Vagina (tissue), 2 donors: ENCODE data around the gene PATE3. TPM values are rescaled to one million over a fixed set of nuclear protein-coding genes. Genes with fewer than 3 reads are reported as not detected.

Source experiments
- DNase-seq, 2 donors: peaks; one replicate each; pipeline ENCODE4 v3.0.0-alpha.2; 2017; ENCODE audit errors: extremely low spot score in 2 of 2
- H3K27ac ChIP-seq: fragments of 200-600 bp; sonication (generic); one replicate; pipeline ENCODE4 v1.5.1; 2019
- H3K27me3 ChIP-seq: fragments of 200-600 bp; sonication (generic); one replicate; pipeline ENCODE4 v1.5.1; 2019
- H3K36me3 ChIP-seq, 2 donors: fragments of 200-600 bp; sonication (generic); one replicate each; pipeline ENCODE4 v1.5.1; 2017 to 2019
- H3K4me1 ChIP-seq: fragments of 200-600 bp; sonication (generic); one replicate; pipeline ENCODE4 v1.5.1; 2019
- H3K4me3 ChIP-seq, 2 donors: fragments of 200-600 bp; sonication (generic); 1 replicate in 1 of 2; 2 replicates in 1 of 2; pipeline ENCODE4 v1.5.1; 2016 to 2019
- H3K9me3 ChIP-seq: fragments of 200-600 bp; sonication (generic); one replicate; pipeline ENCODE4 v1.5.1; 2019
- POLR2A ChIP-seq, 2 donors: fragments of 450-650 bp; IDR thresholded peaks; one replicate each; pipeline ENCODE4 v1.6.1; 2017; ENCODE audit warnings: antibody characterized with exemption in 2 of 2, mild to moderate bottlenecking in 2 of 2, moderate library complexity in 2 of 2
- POLR2AphosphoS5 ChIP-seq, 2 donors: sonication (generic); formaldehyde crosslinking; IDR thresholded peaks; one replicate each; pipeline ENCODE4 v1.9.0; 2017; ENCODE audit warnings: antibody characterized with exemption in 2 of 2, mild to moderate bottlenecking in 2 of 2, low read depth in 1 of 2; ENCODE audit not compliant: insufficient read depth in 1 of 2
- intact Hi-C: fragments of 100-400 bp; cut with DNase I; formaldehyde crosslinking; loops from one replicate; pipeline ENCODE4 v1.15.1; 2023
- total RNA-seq: library from RNA; depleted of rRNA; stranded (reverse); fragments of >200 nt; gene quantifications from one replicate; pipeline ENCODE4 v1.2.3, GENCODE V29; 2016
- TF ChIP-seq, protein P1 (sequence below), 3 experiments: fragments of 450-650 bp in 2 of 3; fragments of 200-600 bp in 1 of 3; sonication (generic) in 1 of 3; IDR thresholded peaks; one replicate each; pipeline ENCODE4 v1.5.1; 2017 to 2019; ENCODE audit warnings: antibody characterized with exemption in 3 of 3, mild to moderate bottlenecking in 2 of 3, moderate library complexity in 2 of 3

PATE3 gene, protein sequence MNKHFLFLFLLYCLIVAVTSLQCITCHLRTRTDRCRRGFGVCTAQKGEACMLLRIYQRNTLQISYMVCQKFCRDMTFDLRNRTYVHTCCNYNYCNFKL
- not detected for total RNA-seq

DNA sequence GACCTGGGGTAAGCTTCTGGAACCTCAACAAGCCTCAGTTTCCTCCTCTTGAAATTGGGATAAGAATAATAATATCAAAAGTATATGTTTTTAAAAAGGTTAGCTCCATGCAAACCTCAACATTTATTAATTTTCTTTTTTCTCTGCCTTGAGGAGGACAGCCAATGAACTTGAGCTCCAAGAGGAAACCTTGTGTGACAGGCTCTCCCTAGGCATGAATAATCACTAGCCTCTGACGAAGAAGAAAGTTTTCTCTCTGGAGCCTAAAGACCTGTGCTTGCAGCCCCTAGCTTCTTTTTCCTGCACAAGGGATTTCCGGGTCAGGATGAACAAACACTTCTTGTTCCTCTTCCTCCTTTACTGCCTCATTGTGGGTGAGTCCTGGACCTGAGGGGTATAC lies at the start of gene PATE3:
TSS of gene PATE3 (plus strand) at position 301 of the 400 bp plus-strand sequence. CDS start at position 326, 25 bp downstream.
- no peak for TF ChIP-seq POLR2A (IDR thresholded peaks at IDR 0.05)
- TF ChIP-seq, protein P1, sequence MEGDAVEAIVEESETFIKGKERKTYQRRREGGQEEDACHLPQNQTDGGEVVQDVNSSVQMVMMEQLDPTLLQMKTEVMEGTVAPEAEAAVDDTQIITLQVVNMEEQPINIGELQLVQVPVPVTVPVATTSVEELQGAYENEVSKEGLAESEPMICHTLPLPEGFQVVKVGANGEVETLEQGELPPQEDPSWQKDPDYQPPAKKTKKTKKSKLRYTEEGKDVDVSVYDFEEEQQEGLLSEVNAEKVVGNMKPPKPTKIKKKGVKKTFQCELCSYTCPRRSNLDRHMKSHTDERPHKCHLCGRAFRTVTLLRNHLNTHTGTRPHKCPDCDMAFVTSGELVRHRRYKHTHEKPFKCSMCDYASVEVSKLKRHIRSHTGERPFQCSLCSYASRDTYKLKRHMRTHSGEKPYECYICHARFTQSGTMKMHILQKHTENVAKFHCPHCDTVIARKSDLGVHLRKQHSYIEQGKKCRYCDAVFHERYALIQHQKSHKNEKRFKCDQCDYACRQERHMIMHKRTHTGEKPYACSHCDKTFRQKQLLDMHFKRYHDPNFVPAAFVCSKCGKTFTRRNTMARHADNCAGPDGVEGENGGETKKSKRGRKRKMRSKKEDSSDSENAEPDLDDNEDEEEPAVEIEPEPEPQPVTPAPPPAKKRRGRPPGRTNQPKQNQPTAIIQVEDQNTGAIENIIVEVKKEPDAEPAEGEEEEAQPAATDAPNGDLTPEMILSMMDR (IDR thresholded peaks at IDR 0.05): no peak
- no peak for TF ChIP-seq POLR2AphosphoS5 (IDR thresholded peaks at IDR 0.05; ENCODE audit: insufficient read depth in 1 of 2, low read depth in 1 of 2)
- H3K9me3 ChIP-seq: no peaks in the 10 kb centered on the region
- no peak for DNase-seq
- intact Hi-C loops: no loop called here
- no peaks in the 10 kb centered on the region for H3K36me3 ChIP-seq
- no peaks in the 10 kb centered on the region for H3K4me1 ChIP-seq
- H3K27me3 ChIP-seq: no peaks in the 10 kb centered on the region
- no peak within 1 kb of the TSS for H3K4me3 ChIP-seq
- no peak within 1 kb of the TSS for H3K27ac ChIP-seq

DNA sequence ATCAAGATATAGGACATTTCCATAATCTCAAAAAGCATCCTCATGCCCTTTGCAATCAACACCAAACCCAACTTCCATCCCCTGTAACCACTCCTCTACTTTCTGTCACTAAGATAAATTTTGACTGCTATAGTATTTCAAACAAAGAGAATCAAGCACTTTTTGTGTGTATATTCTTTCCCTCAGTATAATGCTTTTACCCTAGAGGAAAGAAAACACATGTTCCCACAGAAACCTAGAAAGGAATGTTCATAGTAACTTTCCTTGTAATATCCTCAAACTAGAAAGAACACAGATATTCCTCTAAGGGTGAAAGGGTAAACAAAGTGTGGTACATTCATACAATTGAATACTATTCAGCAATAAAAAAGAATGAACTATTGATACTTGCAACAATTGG lies 47.3 kb upstream of the PATE3 start:
- no peaks in the 10 kb centered on the region for H3K9me3 ChIP-seq
- no peaks in the 10 kb centered on the region for H3K4me1 ChIP-seq
- no peak overlapping the region for H3K27ac ChIP-seq
- TF ChIP-seq POLR2A (IDR thresholded peaks at IDR 0.05): no peak
- intact Hi-C loops: no loop called here
- no peaks in the 10 kb centered on the region for H3K27me3 ChIP-seq
- no peak overlapping the region for H3K4me3 ChIP-seq
- H3K36me3 ChIP-seq: no peaks in the 10 kb centered on the region
- DNase-seq: no peak

DNA sequence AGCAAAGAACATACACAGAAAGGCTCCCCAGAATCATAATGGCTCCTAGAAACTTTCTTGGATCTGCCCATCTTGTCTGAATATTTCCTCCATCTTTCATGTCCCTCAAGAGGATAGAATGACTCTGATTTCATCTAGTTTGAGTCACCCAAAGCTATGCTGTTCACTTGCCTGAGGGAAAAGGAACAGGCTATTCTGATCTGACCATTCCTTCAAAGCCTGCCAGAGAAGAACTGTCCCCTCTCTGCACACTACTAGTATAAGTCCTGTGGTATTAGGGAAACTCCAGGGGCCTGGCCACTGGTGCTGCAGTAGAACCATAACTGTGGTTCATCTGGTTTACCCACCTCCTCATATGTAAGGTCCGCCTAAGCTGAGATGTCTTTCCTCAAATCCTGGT lies 44.2 kb upstream of the PATE3 start:
- TF ChIP-seq POLR2A (IDR thresholded peaks at IDR 0.05): no peak
- no peak for TF ChIP-seq POLR2AphosphoS5 (IDR thresholded peaks at IDR 0.05; ENCODE audit: insufficient read depth in 1 of 2, low read depth in 1 of 2)
- TF ChIP-seq, protein P1 (IDR thresholded peaks at IDR 0.05): no peak
- H3K27ac ChIP-seq: no peak overlapping the region
- intact Hi-C loops: no loop called here

DNA sequence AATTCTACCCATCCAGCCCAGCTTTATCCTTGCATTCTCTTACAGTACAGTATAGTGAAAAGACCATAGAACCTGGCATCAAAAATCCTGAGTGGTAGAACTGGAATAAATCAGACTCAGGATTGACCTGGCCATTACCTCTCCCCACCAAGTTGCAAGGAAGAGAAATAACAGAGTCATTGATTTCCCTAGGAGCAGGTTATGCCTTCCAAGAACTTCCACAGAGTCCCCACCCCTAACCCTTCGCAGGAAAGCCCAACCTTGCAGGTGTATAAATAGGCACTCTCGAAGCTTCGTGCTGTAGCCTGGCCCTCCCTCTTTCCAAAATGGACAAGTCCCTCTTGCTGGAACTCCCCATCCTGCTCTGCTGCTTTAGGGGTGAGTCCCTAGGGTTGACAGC lies 41.9 kb upstream of the PATE3 start, which contains the start of gene PATE1:
TSS of gene PATE1 (plus strand) at position 301 of the 400 bp plus-strand sequence. CDS start at position 327, 26 bp downstream.
- H3K27me3 ChIP-seq: no peaks in the 10 kb centered on the region
- no peak for DNase-seq
- intact Hi-C loops: no loop called here

More for the DNA sequence above, 44.2 kb upstream of the PATE3 start:
- Histone ChIP-seq H3K9me3 (no peaks in the 10 kb centered on the region), H3K27me3 (no peaks in the 10 kb centered on the region), H3K4me3 (no peak overlapping the region), H3K36me3 (no peaks in the 10 kb centered on the region), H3K4me1 (no peaks in the 10 kb centered on the region)
- DNase-seq: no peak

DNA sequence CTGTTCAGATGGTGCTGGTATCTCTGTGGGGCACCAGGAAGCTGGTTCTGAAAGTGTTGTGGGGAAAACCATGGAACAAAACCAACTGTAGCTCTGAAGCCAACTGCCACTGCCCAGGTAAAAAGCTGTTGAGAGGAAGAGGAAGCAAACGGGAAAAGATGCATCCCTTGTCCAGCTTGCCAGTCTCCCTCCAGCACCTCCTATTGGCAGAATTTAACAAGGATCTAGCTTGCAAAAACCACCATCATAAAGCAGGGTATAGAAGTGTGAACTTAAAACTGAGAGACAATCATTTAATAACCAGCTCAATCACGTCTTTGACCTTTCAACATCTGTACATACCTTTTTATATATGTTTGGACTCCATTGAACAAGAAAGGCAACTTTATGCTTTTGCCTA lies 37.3 kb upstream of the PATE3 start:
- no peak for DNase-seq
- no peaks in the 10 kb centered on the region for H3K27me3 ChIP-seq
- intact Hi-C loops: no loop called here
- H3K36me3 ChIP-seq: no peaks in the 10 kb centered on the region
- H3K4me3 ChIP-seq: no peak overlapping the region
- no peaks in the 10 kb centered on the region for H3K4me1 ChIP-seq
- no peaks in the 10 kb centered on the region for H3K9me3 ChIP-seq
- H3K27ac ChIP-seq: no peak overlapping the region
- no peak for TF ChIP-seq POLR2AphosphoS5 (IDR thresholded peaks at IDR 0.05; ENCODE audit: insufficient read depth in 1 of 2, low read depth in 1 of 2)
- no peak for TF ChIP-seq POLR2A (IDR thresholded peaks at IDR 0.05)
- TF ChIP-seq, protein P1 (IDR thresholded peaks at IDR 0.05): no peak

More for the DNA sequence above, 41.9 kb upstream of the PATE3 start, which contains the start of gene PATE1:
- no peaks in the 10 kb centered on the region for H3K36me3 ChIP-seq
- H3K4me1 ChIP-seq: no peaks in the 10 kb centered on the region
- no peak within 1 kb of the TSS for H3K27ac ChIP-seq
- H3K4me3 ChIP-seq: no peak within 1 kb of the TSS
- no peaks in the 10 kb centered on the region for H3K9me3 ChIP-seq
- TF ChIP-seq, protein P1 (IDR thresholded peaks at IDR 0.05): no peak
- TF ChIP-seq POLR2AphosphoS5 (IDR thresholded peaks at IDR 0.05; ENCODE audit: insufficient read depth in 1 of 2, low read depth in 1 of 2) (no peak), POLR2A (IDR thresholded peaks at IDR 0.05) (no peak)
